CD4-positive, alpha-beta memory T cell (primary cell): ENCODE results near the gene NOS1AP. TPM values are rescaled to one million over a fixed set of nuclear protein-coding genes. Genes with fewer than 3 reads are reported as not detected.
"Not testable (repeated sequence)": the region's sequence is repeated elsewhere in the genome, so short reads cannot be mapped to it uniquely, and the experiment has no call there.

Experiments
- CTCF ChIA-PET: fragments of 350-600 bp; sonication (Branson Sonifier 250); formaldehyde crosslinking; loops from one replicate; lab custom pipeline; 2021; ENCODE audit warnings: inconsistent platforms; ENCODE audit not compliant: partially characterized antibody; lab: Charles Lee
- POLR2A ChIA-PET: fragments of 350-600 bp; sonication (Branson Sonifier 250); formaldehyde crosslinking; loops from one replicate; lab custom pipeline; 2021; ENCODE audit not compliant: partially characterized antibody; lab: Charles Lee
- DNase-seq, 5 donors: peaks; one replicate each; pipeline versions ENCODE4 v3.0.0 to v3.0.0-alpha.2; 2020 to 2022; ENCODE audit warnings: mixed read lengths in 1 of 5
- H3K27ac ChIP-seq: one replicate; pipeline ENCODE4 v1.7.0; 2013; ENCODE audit warnings: low read depth, low read length
- H3K27me3 ChIP-seq: 2 replicates; pipeline ENCODE4 v1.7.0; 2013; ENCODE audit warnings: mild to moderate bottlenecking, low read length, moderate library complexity; ENCODE audit not compliant: insufficient read depth
- H3K36me3 ChIP-seq: 2 replicates; pipeline ENCODE4 v1.7.0; 2013; ENCODE audit warnings: mild to moderate bottlenecking, low read length, moderate library complexity; ENCODE audit not compliant: insufficient read depth
- H3K4me1 ChIP-seq: 2 replicates; pipeline ENCODE4 v1.7.0; 2013; ENCODE audit warnings: mild to moderate bottlenecking, low read length, moderate library complexity; ENCODE audit not compliant: insufficient read depth
- H3K4me3 ChIP-seq, 2 donors: one replicate each; pipeline ENCODE4 v1.7.0; 2013; ENCODE audit warnings: low read length in 2 of 2, mild to moderate bottlenecking in 1 of 2
- H3K9me3 ChIP-seq, 2 donors: one replicate each; pipeline ENCODE4 v1.7.0; 2013; ENCODE audit warnings: low read length in 2 of 2, control low read depth in 1 of 2; ENCODE audit not compliant: control insufficient read depth in 1 of 2
- H3K27ac Mint-ChIP-seq, 7 donors: one replicate each; pipeline ENCODE4 v1.8.0; 2020 to 2021; ENCODE audit warnings: mixed read lengths in 7 of 7, mild to moderate bottlenecking in 6 of 7, inconsistent platforms in 3 of 7, moderate library complexity in 3 of 7
- H3K27me3 Mint-ChIP-seq, 2 donors: one replicate each; pipeline ENCODE4 v1.8.0; 2020 to 2021; ENCODE audit warnings: mixed read lengths in 2 of 2
- H3K36me3 Mint-ChIP-seq, 2 donors: one replicate each; pipeline ENCODE4 v1.8.0; 2020 to 2021; ENCODE audit warnings: mixed read lengths in 2 of 2, inconsistent platforms in 1 of 2, mild to moderate bottlenecking in 1 of 2
- H3K4me1 Mint-ChIP-seq, 4 donors: one replicate each; pipeline ENCODE4 v1.8.0; 2020 to 2021; ENCODE audit warnings: mixed read lengths in 4 of 4, mild to moderate bottlenecking in 1 of 4
- H3K4me3 Mint-ChIP-seq, 8 donors: one replicate each; pipeline ENCODE4 v1.8.0; 2020 to 2021; ENCODE audit warnings: mixed read lengths in 8 of 8, mild to moderate bottlenecking in 7 of 8, moderate library complexity in 6 of 8, inconsistent platforms in 3 of 8
- H3K9me3 Mint-ChIP-seq, 8 donors: one replicate each; pipeline ENCODE4 v1.8.0; 2020 to 2021; ENCODE audit warnings: mixed read lengths in 8 of 8, mild to moderate bottlenecking in 5 of 8, inconsistent platforms in 3 of 8, moderate library complexity in 1 of 8
- intact Hi-C: fragments of 100-400 bp; cut with micrococcal nuclease; formaldehyde crosslinking; loops from one replicate; pipeline ENCODE4 v1.15.1; 2023
- polyA plus RNA-seq, 2 donors: library from polyadenylated mRNA; unstranded; fragments of 300-500 nt; fragmentation: Illumina TruSeq; gene quantifications; one replicate each; pipeline ENCODE4 v1.2.3, GENCODE V29; 2021
- total RNA-seq, 2 experiments: library from RNA; stranded (reverse); gene quantifications; one replicate each; pipeline ENCODE4 v1.2.3, GENCODE V29; 2021

NOS1AP gene
- total and polyA plus RNA-seq, 4 experiments from 2014 or later: not detected

GRCh38 chr1:162201062-162201461 lies 131.6 kb downstream of the NOS1AP start:
- H3K4me3 ChIP-seq, H3K4me1 ChIP-seq, H3K4me3 Mint-ChIP-seq, H3K27ac ChIP-seq, intact Hi-C loops, CTCF ChIA-PET, DNase-seq, H3K9me3 Mint-ChIP-seq, POLR2A ChIA-PET, H3K36me3 ChIP-seq, H3K27me3 ChIP-seq, H3K9me3 ChIP-seq, H3K4me1 Mint-ChIP-seq, H3K36me3 Mint-ChIP-seq: not testable (repeated sequence)
- peaks cover 20 to 25% of the 10 kb centered on the region in 2 donors for H3K27me3 Mint-ChIP-seq
- peak overlapping the region in 1 of 7 donors; percentile 35 for H3K27ac Mint-ChIP-seq

GRCh38 chr1:162204129-162204822 lies 134.8 kb downstream of the NOS1AP start:
- peaks cover 13 to 22% of the 10 kb centered on the region in 2 donors for H3K27me3 Mint-ChIP-seq
- POLR2A ChIA-PET: no interaction called here
- Histone ChIP-seq H3K9me3 (no peaks in the 10 kb centered on the region), H3K4me1 (no peaks in the 10 kb centered on the region), H3K36me3 (no peaks in the 10 kb centered on the region), H3K27me3 (peaks cover 3% of the 10 kb centered on the region), H3K27ac (no peak overlapping the region), H3K4me3 (no peak overlapping the region)
- H3K4me1 Mint-ChIP-seq: no peaks in the 10 kb centered on the region
- DNase-seq: no peak
- intact Hi-C loops: no loop called here
- H3K9me3 Mint-ChIP-seq: peaks cover 0 to 2% (median 0%) of the 10 kb centered on the region in 8 donors
- no peak overlapping the region for H3K27ac Mint-ChIP-seq
- CTCF ChIA-PET: interaction anchor here (1.5 kb wide), 1 partner anchor 218 kb away, joined by 3 read pairs; no protein-coding TSS in a partner anchor
- no peak overlapping the region for H3K4me3 Mint-ChIP-seq
- no peaks in the 10 kb centered on the region for H3K36me3 Mint-ChIP-seq

- Mint-ChIP-seq H3K27me3 (peaks cover 16 to 23% of the 10 kb centered on the region in 2 donors), H3K9me3 (peaks cover 0 to 2% (median 0%) of the 10 kb centered on the region in 8 donors), H3K36me3 (no peaks in the 10 kb centered on the region), H3K4me1 (no peaks in the 10 kb centered on the region), H3K4me3 (no peak overlapping the region), H3K27ac (no peak overlapping the region)
- Histone ChIP-seq H3K27me3 (peaks cover 3% of the 10 kb centered on the region), H3K4me3 (no peak overlapping the region), H3K9me3 (no peaks in the 10 kb centered on the region), H3K4me1 (no peaks in the 10 kb centered on the region), H3K36me3 (no peaks in the 10 kb centered on the region), H3K27ac (no peak overlapping the region)
- CTCF ChIA-PET: interaction anchor here (1.5 kb wide), 1 partner anchor 219 kb away, joined by 3 read pairs; no protein-coding TSS in a partner anchor
- DNase-seq: no peak
- POLR2A ChIA-PET: no interaction called here
- intact Hi-C loops: no loop called here
These were observed 135.3 kb downstream of the NOS1AP start for GRCh38 chr1:162204823-162205155.

GRCh38 chr1:162206300-162206699 lies 136.8 kb downstream of the NOS1AP start:
- Histone ChIP-seq H3K36me3 (no peaks in the 10 kb centered on the region), H3K27me3 (peaks cover 3% of the 10 kb centered on the region), H3K4me3 (no peak overlapping the region), H3K9me3 (no peaks in the 10 kb centered on the region), H3K4me1 (no peaks in the 10 kb centered on the region), H3K27ac (no peak overlapping the region)
- CTCF ChIA-PET: no interaction called here
- Mint-ChIP-seq H3K4me3 (no peak overlapping the region), H3K27ac (no peak overlapping the region), H3K36me3 (no peaks in the 10 kb centered on the region), H3K27me3 (peaks cover 13 to 21% of the 10 kb centered on the region in 2 donors), H3K4me1 (no peaks in the 10 kb centered on the region), H3K9me3 (peaks cover 0 to 2% (median 0%) of the 10 kb centered on the region in 8 donors)
- no peak for DNase-seq
- POLR2A ChIA-PET: no interaction called here
- intact Hi-C loops: no loop called here

GRCh38 chr1:162206749-162207635 lies 137.5 kb downstream of the NOS1AP start:
- no peak overlapping the region for H3K4me3 ChIP-seq
- H3K9me3 Mint-ChIP-seq: peaks cover 0 to 2% (median 0%) of the 10 kb centered on the region in 8 donors
- H3K27ac Mint-ChIP-seq: no peak overlapping the region
- no peak overlapping the region for H3K4me3 Mint-ChIP-seq
- no peaks in the 10 kb centered on the region for H3K9me3 ChIP-seq
- H3K4me1 Mint-ChIP-seq: no peaks in the 10 kb centered on the region
- no peaks in the 10 kb centered on the region for H3K36me3 ChIP-seq
- no peak for DNase-seq
- intact Hi-C loops: no loop called here
- no peaks in the 10 kb centered on the region for H3K4me1 ChIP-seq
- H3K27me3 ChIP-seq: peaks cover 3% of the 10 kb centered on the region
- CTCF ChIA-PET: no interaction called here
- no peaks in the 10 kb centered on the region for H3K36me3 Mint-ChIP-seq
- H3K27me3 Mint-ChIP-seq: peaks cover 16 to 19% of the 10 kb centered on the region in 2 donors
- POLR2A ChIA-PET: no interaction called here
- H3K27ac ChIP-seq: no peak overlapping the region

- Mint-ChIP-seq H3K36me3 (no peaks in the 10 kb centered on the region), H3K27ac (no peak overlapping the region), H3K9me3 (no peaks in the 10 kb centered on the region), H3K4me1 (no peaks in the 10 kb centered on the region), H3K4me3 (no peak overlapping the region), H3K27me3 (peaks cover 16 to 19% of the 10 kb centered on the region in 2 donors)
- intact Hi-C loops: no loop called here
- ChIA-PET CTCF (no interaction called here), POLR2A (no interaction called here)
- Histone ChIP-seq H3K9me3 (no peaks in the 10 kb centered on the region), H3K27me3 (peaks cover 3% of the 10 kb centered on the region), H3K36me3 (no peaks in the 10 kb centered on the region), H3K4me3 (no peak overlapping the region), H3K27ac (no peak overlapping the region), H3K4me1 (no peaks in the 10 kb centered on the region)
- DNase-seq: no peak
These were observed 138.4 kb downstream of the NOS1AP start for GRCh38 chr1:162207862-162208261.

- intact Hi-C loops: no loop called here
- Histone ChIP-seq H3K4me3 (no peak overlapping the region), H3K36me3 (no peaks in the 10 kb centered on the region), H3K9me3 (no peaks in the 10 kb centered on the region), H3K27ac (no peak overlapping the region), H3K27me3 (peaks cover 3% of the 10 kb centered on the region), H3K4me1 (no peaks in the 10 kb centered on the region)
- H3K36me3 Mint-ChIP-seq: no peaks in the 10 kb centered on the region
- no peak overlapping the region for H3K4me3 Mint-ChIP-seq
- H3K9me3 Mint-ChIP-seq: no peaks in the 10 kb centered on the region
- H3K27me3 Mint-ChIP-seq: peaks cover 11 to 13% of the 10 kb centered on the region in 2 donors
- ChIA-PET CTCF (no interaction called here), POLR2A (interaction anchor here (0.6 kb wide), 1 partner anchor 11 kb away, joined by 3 read pairs; no protein-coding TSS in a partner anchor)
- no peak overlapping the region for H3K27ac Mint-ChIP-seq
- H3K4me1 Mint-ChIP-seq: no peaks in the 10 kb centered on the region
- no peak for DNase-seq
These were observed 140.7 kb downstream of the NOS1AP start for GRCh38 chr1:162210196-162210595.
